SU-DHL-6 (cell line): Measurements from ENCODE around the gene ISG20L2.

Experiments used
- CTCF ChIP-seq: fragments of 200-600 bp; sonication (generic); IDR thresholded peaks from one replicate; pipeline ENCODE4 v1.5.1; 2017; ENCODE audit warnings: antibody characterized with exemption, mild to moderate bottlenecking, low read length, moderate library complexity; ENCODE audit not compliant: insufficient read depth, poor library complexity, severe bottlenecking
- EZH2phosphoT487 ChIP-seq: fragments of 200-600 bp; sonication (generic), shearing (Covaris generic); conservative IDR thresholded peaks from 2 replicates; pipeline ENCODE4 v1.6.1; 2018; ENCODE audit warnings: mild to moderate bottlenecking, antibody characterized with exemption, low read length, moderate library complexity, mixed read lengths

GRCh38 chr1:156772222-156772621 lies 43.7 kb upstream of the ISG20L2 start:
- TF ChIP-seq CTCF (no peak), EZH2phosphoT487 (no peak)
